HUES6 (cell line): ENCODE measurements around the gene ANAPC10.

Experiments
- H3K27ac ChIP-seq: 2 replicates; pipeline ENCODE4 v1.7.0; 2013; ENCODE audit warnings: low read depth, mild to moderate bottlenecking, low read length, inconsistent platforms
- H3K27me3 ChIP-seq: 2 replicates; pipeline ENCODE4 v1.6.1; 2013; ENCODE audit warnings: low read length; ENCODE audit not compliant: control insufficient read depth, insufficient read depth
- H3K36me3 ChIP-seq: 2 replicates; pipeline ENCODE4 v1.6.1; 2013; ENCODE audit warnings: low read length; ENCODE audit not compliant: control insufficient read depth, insufficient read depth
- H3K4me1 ChIP-seq: 2 replicates; pipeline ENCODE4 v1.6.1; 2013; ENCODE audit warnings: low read length; ENCODE audit not compliant: control insufficient read depth, insufficient read depth
- H3K4me3 ChIP-seq: 2 replicates; pipeline ENCODE4 v1.5.1; 2013; ENCODE audit warnings: low read depth, low read length
- H3K9ac ChIP-seq: one replicate; pipeline ENCODE4 v1.6.1; 2013; ENCODE audit warnings: mild to moderate bottlenecking, low read length
- H3K9me3 ChIP-seq: 2 replicates; pipeline ENCODE4 v1.6.1; 2013; ENCODE audit warnings: low read depth, low read length; ENCODE audit not compliant: control insufficient read depth, insufficient read depth

ANAPC10 gene

DNA sequence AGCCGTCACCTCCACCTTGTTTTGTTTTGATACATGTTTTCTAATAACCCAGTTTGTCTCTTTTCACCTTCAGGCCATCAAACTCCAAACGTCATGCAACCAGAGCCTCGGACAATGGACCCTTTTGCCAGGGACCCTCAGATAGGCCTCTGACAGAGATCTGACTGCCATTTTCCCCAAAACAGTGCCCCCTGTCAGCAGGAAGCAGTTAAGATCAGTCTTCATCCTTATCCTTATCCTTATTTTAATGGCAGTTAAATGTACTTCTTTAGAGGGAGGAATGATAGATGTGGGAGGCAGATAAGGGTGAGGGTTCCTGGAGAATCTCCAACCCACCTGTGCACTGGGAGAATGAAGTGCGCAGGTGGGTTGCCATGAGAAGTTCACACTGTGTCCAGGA is 135.7 kb downstream of the ANAPC10 start:
- H3K27ac ChIP-seq = no peak overlapping the region
- no peaks in the 10 kb centered on the region for H3K27me3 ChIP-seq

DNA sequence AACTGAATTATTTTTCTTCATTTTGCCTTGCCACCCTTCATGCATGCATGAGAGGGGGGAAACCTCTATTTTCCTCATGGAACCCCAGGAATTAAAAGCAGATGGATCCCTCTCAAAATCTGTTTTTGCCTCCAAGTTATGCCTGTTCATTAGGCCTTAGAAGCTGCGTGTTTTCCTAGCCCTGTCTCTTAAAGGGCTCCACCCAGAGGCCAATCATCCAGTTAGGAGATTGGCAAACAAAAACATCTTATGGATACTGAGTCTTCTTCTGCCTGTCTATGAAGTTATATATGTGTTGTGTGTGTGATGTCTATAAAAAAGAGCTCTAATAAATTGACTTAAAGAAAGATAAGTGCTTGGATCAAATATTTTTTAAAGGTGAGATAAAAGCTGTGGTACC is 142.9 kb downstream of the ANAPC10 start:
- peaks cover 19% of the 10 kb centered on the region for H3K9me3 ChIP-seq
- H3K27ac ChIP-seq = 0 out of 2 replicates have a peak overlapping the region, but pooled peaks have one; percentile 4
- H3K4me3 ChIP-seq = no peak overlapping the region
- no peaks in the 10 kb centered on the region for H3K4me1 ChIP-seq
- no peaks in the 10 kb centered on the region for H3K27me3 ChIP-seq
- H3K9ac ChIP-seq = no peak overlapping the region
- H3K36me3 ChIP-seq = no peaks in the 10 kb centered on the region

More for the DNA sequence above, 135.7 kb downstream of the ANAPC10 start:
- H3K4me3 ChIP-seq = no peak overlapping the region
- H3K36me3 ChIP-seq = no peaks in the 10 kb centered on the region
- no peaks in the 10 kb centered on the region for H3K4me1 ChIP-seq
- H3K9ac ChIP-seq = no peak overlapping the region
- H3K9me3 ChIP-seq = no peaks in the 10 kb centered on the region

DNA sequence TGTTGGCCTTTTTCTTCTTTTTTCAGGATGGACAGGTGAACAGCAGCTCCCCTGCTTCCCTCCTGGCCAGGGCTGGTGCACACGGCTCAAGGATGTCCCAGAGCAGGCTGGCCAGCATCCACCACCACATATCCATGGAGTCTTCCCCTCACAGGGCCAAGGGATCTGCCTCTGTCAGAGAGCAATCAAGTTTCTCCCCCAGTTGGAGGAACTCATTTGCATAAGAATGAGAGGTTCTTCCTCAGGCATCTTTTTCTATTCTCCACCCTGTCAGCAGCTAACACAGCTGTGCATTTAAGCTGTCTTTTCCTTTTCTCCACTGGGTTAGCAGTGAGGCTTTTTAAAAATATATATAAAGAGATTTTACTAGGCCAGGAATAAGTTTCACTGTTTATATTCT is 143.8 kb downstream of the ANAPC10 start:
- Histone ChIP-seq H3K4me3 (no peak overlapping the region), H3K9ac (no peak overlapping the region), H3K9me3 (peaks cover 19% of the 10 kb centered on the region), H3K4me1 (no peaks in the 10 kb centered on the region), H3K27me3 (no peaks in the 10 kb centered on the region), H3K36me3 (no peaks in the 10 kb centered on the region), H3K27ac (no peak overlapping the region)

DNA sequence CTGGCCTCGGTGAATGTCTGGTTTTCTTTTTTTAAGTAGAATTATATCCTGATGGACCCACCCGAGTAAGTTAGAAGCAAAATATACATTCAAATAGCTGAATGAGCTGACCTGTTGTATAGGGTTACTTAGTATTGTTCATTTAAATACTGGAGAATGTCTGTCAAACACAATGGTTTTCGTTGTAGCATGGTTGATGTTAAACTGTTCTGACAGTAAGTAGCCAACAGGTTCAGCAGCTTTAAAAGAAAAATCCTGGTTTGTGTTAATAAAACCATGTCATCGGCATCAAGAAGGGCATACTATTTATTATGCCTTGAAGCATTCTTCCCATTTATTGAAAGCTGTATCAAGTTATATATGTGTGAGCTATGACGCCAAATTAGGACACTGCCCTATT is 149.6 kb downstream of the ANAPC10 start:
- H3K9ac ChIP-seq = no peak overlapping the region
- H3K27me3 ChIP-seq = no peaks in the 10 kb centered on the region
- H3K27ac ChIP-seq = no peak overlapping the region
- H3K9me3 ChIP-seq = peaks cover 14% of the 10 kb centered on the region
- no peak overlapping the region for H3K4me3 ChIP-seq
- H3K4me1 ChIP-seq = peaks cover 5% of the 10 kb centered on the region
- no peaks in the 10 kb centered on the region for H3K36me3 ChIP-seq

DNA sequence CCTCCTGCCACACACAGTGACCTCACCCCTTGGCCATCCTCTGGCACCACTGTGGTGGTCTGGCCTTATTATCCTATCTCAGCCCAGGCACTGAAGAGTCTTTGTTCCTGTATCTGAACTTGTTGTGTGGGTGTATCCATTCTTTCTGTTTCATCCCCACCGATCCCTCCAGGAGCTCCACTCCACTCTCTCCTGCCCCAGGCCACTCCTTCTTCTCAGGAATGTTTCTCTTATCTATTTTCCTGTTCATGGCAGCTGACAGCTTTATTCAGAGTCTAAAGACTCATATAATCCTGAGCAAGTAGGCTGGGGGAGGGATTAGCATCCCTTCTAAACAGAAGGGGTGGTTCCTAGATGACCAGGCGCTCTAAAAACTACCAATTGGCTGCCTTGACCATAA is 150.0 kb downstream of the ANAPC10 start:
- Histone ChIP-seq H3K27me3 (no peaks in the 10 kb centered on the region), H3K36me3 (no peaks in the 10 kb centered on the region), H3K9ac (no peak overlapping the region), H3K4me1 (peaks cover 5% of the 10 kb centered on the region), H3K27ac (no peak overlapping the region), H3K9me3 (peaks cover 13% of the 10 kb centered on the region), H3K4me3 (no peak overlapping the region)
